GM18502 (cell line): ENCODE results near the gene ERRFI1.
A peak's percentile ranks its signal among the peaks of the same experiment; 100 is the strongest.

Experiments used
- ATAC-seq: cut with Tn5 transposase; IDR thresholded peaks from one replicate; pipeline ENCODE4 v1.9.1; 2021; ENCODE audit warnings: mild to moderate bottlenecking; ENCODE audit not compliant: unreplicated experiment, poor library complexity

Gene ERRFI1

GRCh38 chr1:8006037-8006963, 19.8 kb downstream of the ERRFI1 start:
- ATAC-seq: no peak

- ATAC-seq: no peak
These were observed 21.1 kb downstream of the ERRFI1 start for GRCh38 chr1:8004803-8005573.

- no peak for ATAC-seq
These were observed 21.9 kb downstream of the ERRFI1 start for GRCh38 chr1:8004113-8004802.

- ATAC-seq: no peak
These were observed 22.5 kb downstream of the ERRFI1 start for GRCh38 chr1:8003438-8004112.

GRCh38 chr1:8002921-8003320, 23.2 kb downstream of the ERRFI1 start:
- ATAC-seq: no peak

GRCh38 chr1:8002329-8002910, 23.7 kb downstream of the ERRFI1 start:
- ATAC-seq: no peak

DNA sequence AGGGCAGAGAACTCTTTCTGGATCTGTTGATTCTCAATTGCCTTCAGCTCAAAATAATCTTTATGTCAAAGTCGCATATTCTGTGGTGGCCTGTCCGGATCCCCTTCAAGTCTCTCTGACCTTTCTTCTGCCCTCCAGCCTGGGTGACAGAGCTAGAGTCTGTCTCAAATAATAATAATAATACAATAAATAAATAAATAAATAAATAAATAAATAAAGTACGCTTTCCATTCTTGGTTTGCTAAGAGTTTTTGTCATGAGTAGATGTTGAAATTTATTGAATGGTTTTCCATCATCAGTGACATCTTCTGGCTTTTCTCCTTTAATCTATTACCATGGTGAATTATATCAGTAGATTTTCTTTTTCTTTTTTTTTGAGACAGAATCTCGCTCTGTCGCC, 30.7 kb downstream of the ERRFI1 start:
- ATAC-seq: no peak

DNA sequence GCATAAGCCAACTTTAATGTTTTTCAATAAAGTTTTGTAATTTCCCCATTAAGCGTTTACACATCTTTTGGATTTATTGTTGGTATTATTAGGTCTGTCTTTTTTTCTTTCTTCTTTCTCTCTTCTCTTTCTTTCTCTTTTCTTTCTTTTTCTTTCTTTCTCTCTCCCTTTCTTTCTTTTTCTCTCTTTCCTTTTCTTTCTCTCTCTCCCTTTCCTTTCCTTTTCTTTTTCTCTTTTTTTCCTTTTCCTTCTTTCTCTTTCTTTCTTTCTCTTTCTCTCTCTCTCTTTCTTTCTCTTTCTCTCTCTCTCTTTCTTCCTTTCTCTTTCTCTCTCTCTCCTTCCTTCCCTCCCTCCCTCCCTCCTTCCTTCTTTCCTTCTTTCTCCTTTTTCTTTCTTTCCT, 31.3 kb downstream of the ERRFI1 start:
- ATAC-seq: no peak

GRCh38 chr1:7993593-7994479, 32.3 kb downstream of the ERRFI1 start:
- ATAC-seq: peak; percentile 89

GRCh38 chr1:7992885-7993284, 33.2 kb downstream of the ERRFI1 start:
- no peak for ATAC-seq

- no peak for ATAC-seq
These were observed 34.3 kb downstream of the ERRFI1 start for GRCh38 chr1:7991504-7992440.

DNA sequence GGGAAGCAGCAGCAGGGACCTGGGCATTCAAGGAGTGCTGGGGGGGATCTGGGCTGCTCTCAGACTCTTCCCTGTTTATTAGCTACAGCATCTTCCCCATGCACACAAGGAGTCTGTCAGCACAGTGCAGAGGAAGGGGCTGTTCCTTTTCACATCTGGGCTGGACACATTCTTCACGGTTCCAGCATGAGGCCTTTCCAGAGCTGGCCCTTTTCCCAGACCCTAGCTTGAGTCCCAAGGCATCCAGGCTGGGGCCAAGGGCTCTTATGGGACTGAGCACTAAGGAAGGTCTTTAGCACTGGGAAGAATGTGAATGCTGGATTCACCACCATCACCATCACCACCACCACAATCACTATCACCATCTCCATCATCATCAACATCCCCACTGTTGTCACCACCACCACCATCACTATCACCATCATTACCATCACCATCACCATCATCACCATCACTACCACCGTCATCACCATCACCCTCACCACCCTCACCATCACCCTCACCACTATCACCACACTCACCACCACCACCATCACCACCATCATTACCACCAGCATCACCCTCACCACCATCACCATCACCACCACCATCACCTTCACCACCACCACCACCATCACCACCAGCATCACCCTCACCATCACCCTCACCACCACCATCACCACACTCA, 36.2 kb downstream of the ERRFI1 start:
- no peak for ATAC-seq

GRCh38 chr1:7988576-7988975, 37.5 kb downstream of the ERRFI1 start:
- ATAC-seq: no peak

- ATAC-seq: no peak
These were observed 38.6 kb downstream of the ERRFI1 start for GRCh38 chr1:7987528-7987927.

DNA sequence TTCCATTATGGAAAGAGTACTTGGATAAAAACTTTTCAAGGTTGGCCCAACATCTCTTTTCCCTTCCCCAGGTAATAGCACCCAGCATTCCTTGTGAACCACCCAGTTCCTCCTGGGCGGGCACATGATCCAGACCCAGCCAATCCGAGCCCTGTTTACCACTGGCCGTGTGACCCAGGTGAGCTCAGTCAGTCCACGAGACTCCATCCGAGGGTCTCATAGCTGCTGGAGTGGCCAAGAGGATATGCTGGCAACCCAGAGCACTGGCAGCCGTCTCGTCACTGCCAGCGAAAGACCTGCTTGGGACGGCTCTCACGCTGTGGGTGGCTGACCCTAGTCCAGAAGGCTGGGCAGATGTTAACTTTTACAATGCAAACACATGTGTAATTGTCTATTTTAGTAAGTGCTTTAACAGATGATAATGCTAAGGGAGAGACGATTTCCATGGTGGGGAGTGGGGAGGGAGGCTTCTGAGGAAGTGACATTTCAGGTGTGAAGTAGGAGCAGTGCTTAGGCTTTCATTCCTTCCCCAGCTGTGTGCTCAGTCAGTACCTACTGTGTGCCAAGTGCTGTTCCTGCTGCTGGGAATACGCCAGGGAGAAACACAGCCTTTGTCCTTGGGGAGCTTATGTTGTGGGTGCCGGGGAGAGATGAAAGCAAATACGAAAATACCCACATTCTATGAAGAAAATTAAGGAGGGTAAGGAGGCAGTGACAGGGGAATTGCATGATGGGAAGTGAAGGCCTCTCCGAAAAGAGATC, 40.1 kb downstream of the ERRFI1 start:
- ATAC-seq: no peak

GRCh38 chr1:7984811-7985210, 41.3 kb downstream of the ERRFI1 start:
- ATAC-seq: no peak
